BJ (cell line): ENCODE results near the gene ARMC9. TPM values are rescaled to one million over a fixed set of nuclear protein-coding genes. Genes with fewer than 3 reads are reported as not detected.

Experiments used
- CTCF ChIA-PET: fragments of 350-600 bp; formaldehyde crosslinking; extraction: SDS; loops from one replicate; lab custom pipeline; 2021; ENCODE audit warnings: antibody characterized with exemption, inconsistent platforms; lab: Yijun Ruan, JAX
- POLR2A ChIA-PET: fragments of 300-600 bp; sonication (Branson Sonifier 250); formaldehyde crosslinking; extraction: SDS; loops from one replicate; lab custom pipeline; 2021; ENCODE audit warnings: antibody characterized with exemption; lab: Charles Lee
- DNase-seq: peaks from one replicate; pipeline ENCODE4 v3.0.0-alpha.2; 2011; ENCODE audit warnings: low read depth
- H3K27me3 ChIP-seq: 2 replicates; pipeline ENCODE4 v1.6.0; 2011; ENCODE audit warnings: low read length; ENCODE audit not compliant: control insufficient read depth, insufficient read depth
- H3K36me3 ChIP-seq: 2 replicates; pipeline ENCODE4 v1.5.1; 2011; ENCODE audit warnings: low read length; ENCODE audit not compliant: control insufficient read depth, insufficient read depth
- H3K4me3 ChIP-seq: 2 replicates; pipeline ENCODE4 v1.5.1; 2011; ENCODE audit warnings: low read depth, mild to moderate bottlenecking, control low read depth, low read length
- polyA minus RNA-seq: library from RNA; depleted of rRNA, polyadenylated mRNA; stranded (reverse); fragments of >200 nt; gene quantifications from 2 replicates; pipeline ENCODE4 v1.2.3, GENCODE V29; 2011; rRNA and poly(A)+ RNA removed
- polyA plus RNA-seq: library from polyadenylated mRNA; depleted of rRNA; stranded (reverse); fragments of >200 nt; gene quantifications from 2 replicates; pipeline ENCODE4 v1.2.3, GENCODE V29; 2011; rRNA removed
- TF ChIP-seq, protein P1 (sequence below): IDR thresholded peaks from 2 replicates; pipeline ENCODE4 v1.5.1; 2011; ENCODE audit warnings: low read depth, mild to moderate bottlenecking, control low read depth, inconsistent platforms, low read length, moderate library complexity; ENCODE audit not compliant: insufficient read depth

ARMC9 gene
- polyA plus RNA-seq (66.4 and 83.1 TPM in 2 replicates), polyA minus RNA-seq (97.8 and 114 TPM in 2 replicates)

- peaks cover 1% of the 10 kb centered on the region; the same call in 1 of the 2 replicates for H3K36me3 ChIP-seq
- no peak for DNase-seq
- no peaks in the 10 kb centered on the region for H3K27me3 ChIP-seq
- POLR2A ChIA-PET = interaction anchor here (0.7 kb wide), 1 partner anchor 231 kb away, joined by 4 read pairs; no protein-coding TSS in a partner anchor
- TF ChIP-seq, protein P1, sequence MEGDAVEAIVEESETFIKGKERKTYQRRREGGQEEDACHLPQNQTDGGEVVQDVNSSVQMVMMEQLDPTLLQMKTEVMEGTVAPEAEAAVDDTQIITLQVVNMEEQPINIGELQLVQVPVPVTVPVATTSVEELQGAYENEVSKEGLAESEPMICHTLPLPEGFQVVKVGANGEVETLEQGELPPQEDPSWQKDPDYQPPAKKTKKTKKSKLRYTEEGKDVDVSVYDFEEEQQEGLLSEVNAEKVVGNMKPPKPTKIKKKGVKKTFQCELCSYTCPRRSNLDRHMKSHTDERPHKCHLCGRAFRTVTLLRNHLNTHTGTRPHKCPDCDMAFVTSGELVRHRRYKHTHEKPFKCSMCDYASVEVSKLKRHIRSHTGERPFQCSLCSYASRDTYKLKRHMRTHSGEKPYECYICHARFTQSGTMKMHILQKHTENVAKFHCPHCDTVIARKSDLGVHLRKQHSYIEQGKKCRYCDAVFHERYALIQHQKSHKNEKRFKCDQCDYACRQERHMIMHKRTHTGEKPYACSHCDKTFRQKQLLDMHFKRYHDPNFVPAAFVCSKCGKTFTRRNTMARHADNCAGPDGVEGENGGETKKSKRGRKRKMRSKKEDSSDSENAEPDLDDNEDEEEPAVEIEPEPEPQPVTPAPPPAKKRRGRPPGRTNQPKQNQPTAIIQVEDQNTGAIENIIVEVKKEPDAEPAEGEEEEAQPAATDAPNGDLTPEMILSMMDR = no peak
- CTCF ChIA-PET = interaction anchor here (0.8 to 4.1 kb wide), 5 partner anchors 29 to 108 kb away, joined by 3 to 25 read pairs (median 3); no protein-coding TSS in a partner anchor
- H3K4me3 ChIP-seq = peak within 1 kb of the TSS; percentile 71
These were observed at the start of gene ARMC9 for GRCh38 chr2:231198291-231199173. TSS of gene ARMC9 (plus strand) at chr2:231198631. CDS start at chr2:231206239, 7,608 bp downstream.

- ChIA-PET CTCF (interaction anchor here (0.8 kb wide), 1 partner anchor 49 kb away, joined by 3 read pairs; no protein-coding TSS in a partner anchor), POLR2A (interaction anchor here (0.6 to 1.0 kb wide), 3 partner anchors 9 to 564 kb away, joined by 3 read pairs; no protein-coding TSS in a partner anchor)
- DNase-seq = no peak
- Histone ChIP-seq H3K4me3 (no peak overlapping the region), H3K36me3 (peaks cover 5% of the 10 kb centered on the region), H3K27me3 (no peaks in the 10 kb centered on the region)
- TF ChIP-seq, protein P1 = no peak
These were observed 45.5 kb upstream of the ARMC9 start for GRCh38 chr2:231152800-231153557.

GRCh38 chr2:231159306-231159705 lies 39.1 kb upstream of the ARMC9 start:
- DNase-seq = no peak
- Histone ChIP-seq H3K27me3 (no peaks in the 10 kb centered on the region), H3K4me3 (no peak overlapping the region), H3K36me3 (peaks cover 1% of the 10 kb centered on the region; the same call in 1 of the 2 replicates)
- TF ChIP-seq, protein P1 = no peak
- ChIA-PET CTCF (interaction anchor here (1.0 kb wide), 1 partner anchor 32 kb away, joined by 3 read pairs; no protein-coding TSS in a partner anchor), POLR2A (interaction anchor here (0.6 kb wide), 1 partner anchor 373 kb away, joined by 11 read pairs; no protein-coding TSS in a partner anchor)

DNA sequence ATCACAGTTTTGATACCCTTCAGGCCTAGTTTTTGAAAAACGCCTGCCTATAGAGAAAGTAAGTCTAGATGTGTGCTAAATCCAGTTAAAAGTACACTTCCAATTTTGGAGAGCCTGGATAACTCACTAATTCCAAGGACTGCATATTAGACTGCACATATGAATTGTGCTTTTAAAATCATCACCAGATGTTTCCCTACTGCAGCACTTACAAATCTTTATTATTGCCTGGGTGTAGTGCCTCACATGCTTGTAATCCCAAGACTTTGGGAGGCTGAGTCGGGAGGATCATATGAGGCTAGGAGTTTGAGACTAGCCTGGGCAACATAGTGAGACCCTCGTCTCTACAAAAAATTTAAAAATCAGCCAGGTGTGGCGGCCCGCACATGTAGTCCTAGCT lies 37.7 kb upstream of the ARMC9 start:
- ChIA-PET POLR2A (no interaction called here), CTCF (no interaction called here)
- TF ChIP-seq, protein P1 = no peak

More for the DNA sequence above, 37.7 kb upstream of the ARMC9 start:
- no peaks in the 10 kb centered on the region for H3K27me3 ChIP-seq
- no peak for DNase-seq
- no peaks in the 10 kb centered on the region for H3K36me3 ChIP-seq
- H3K4me3 ChIP-seq = no peak overlapping the region
